ENCODE measurements around the gene FBLN1. TPM values are rescaled to one million over a fixed set of nuclear protein-coding genes. Genes with fewer than 3 reads are reported as not detected.

FBLN1 gene, protein sequence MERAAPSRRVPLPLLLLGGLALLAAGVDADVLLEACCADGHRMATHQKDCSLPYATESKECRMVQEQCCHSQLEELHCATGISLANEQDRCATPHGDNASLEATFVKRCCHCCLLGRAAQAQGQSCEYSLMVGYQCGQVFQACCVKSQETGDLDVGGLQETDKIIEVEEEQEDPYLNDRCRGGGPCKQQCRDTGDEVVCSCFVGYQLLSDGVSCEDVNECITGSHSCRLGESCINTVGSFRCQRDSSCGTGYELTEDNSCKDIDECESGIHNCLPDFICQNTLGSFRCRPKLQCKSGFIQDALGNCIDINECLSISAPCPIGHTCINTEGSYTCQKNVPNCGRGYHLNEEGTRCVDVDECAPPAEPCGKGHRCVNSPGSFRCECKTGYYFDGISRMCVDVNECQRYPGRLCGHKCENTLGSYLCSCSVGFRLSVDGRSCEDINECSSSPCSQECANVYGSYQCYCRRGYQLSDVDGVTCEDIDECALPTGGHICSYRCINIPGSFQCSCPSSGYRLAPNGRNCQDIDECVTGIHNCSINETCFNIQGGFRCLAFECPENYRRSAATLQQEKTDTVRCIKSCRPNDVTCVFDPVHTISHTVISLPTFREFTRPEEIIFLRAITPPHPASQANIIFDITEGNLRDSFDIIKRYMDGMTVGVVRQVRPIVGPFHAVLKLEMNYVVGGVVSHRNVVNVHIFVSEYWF
- 45.7 to 57.5 TPM (median 54.3 TPM) in 5 replicates for total RNA-seq (2022; extraction: Qiagen RNA extraction)

DNA sequence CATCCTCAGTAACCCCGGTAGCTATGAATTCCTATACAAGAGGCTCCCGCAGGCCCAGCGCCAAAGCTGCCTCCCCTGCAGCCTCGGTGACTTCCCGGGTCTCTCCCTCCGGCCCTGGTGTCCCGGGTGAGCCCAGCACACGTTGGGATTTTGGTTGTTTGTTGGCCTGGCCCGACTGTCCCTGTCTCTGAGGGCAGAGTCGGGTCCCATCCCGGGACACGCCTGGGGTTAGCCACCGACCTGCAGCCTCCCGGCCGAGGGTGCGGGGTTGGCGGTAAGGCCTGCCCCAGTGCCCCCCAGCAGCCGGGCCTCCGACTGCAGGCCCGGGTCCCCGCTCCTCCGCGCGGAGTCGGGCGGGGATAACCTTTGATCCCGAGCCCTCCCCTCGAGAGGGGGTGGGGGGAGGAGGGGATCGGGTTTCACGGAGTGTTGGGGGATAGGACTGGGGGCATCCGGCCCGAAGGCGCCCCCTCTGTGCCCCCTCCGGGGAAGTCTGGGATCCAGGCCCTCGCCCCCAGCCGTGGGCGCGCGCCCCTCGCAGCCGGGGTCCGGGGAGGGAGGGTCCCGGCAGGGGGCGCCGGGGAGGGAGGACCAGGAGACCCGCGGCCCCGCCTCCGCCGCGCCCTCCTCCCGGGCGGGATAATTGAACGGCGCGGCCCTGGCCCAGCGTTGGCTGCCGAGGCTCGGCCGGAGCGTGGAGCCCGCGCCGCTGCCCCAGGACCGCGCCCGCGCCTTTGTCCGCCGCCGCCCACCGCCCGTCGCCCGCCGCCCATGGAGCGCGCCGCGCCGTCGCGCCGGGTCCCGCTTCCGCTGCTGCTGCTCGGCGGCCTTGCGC lies at the start of gene FBLN1:
TSS of gene FBLN1 (plus strand) at position 669 of the 835 bp plus-strand sequence. CDS start at position 772, 103 bp downstream.

Other genes starting within 250 kb of the FBLN1 start
- not detected in 5 replicates for gene UPK3A, start 217.9 kb upstream of the FBLN1 start, total RNA-seq (2022; extraction: Qiagen RNA extraction)
- 9.5 to 13.9 TPM (median 10.2 TPM) in 5 replicates for gene FAM118A, start 192.9 kb upstream of the FBLN1 start, total RNA-seq (2022; extraction: Qiagen RNA extraction)
- gene SMC1B, start 89.3 kb upstream of the FBLN1 start, total RNA-seq (2022; extraction: Qiagen RNA extraction) = 0.02 to 0.03 TPM in 2 of 5 replicates, not detected in the others
- 1.2 to 2.6 TPM (median 2.0 TPM) in 5 replicates for gene RIBC2, start 89.2 kb upstream of the FBLN1 start, total RNA-seq (2022; extraction: Qiagen RNA extraction)
- gene ATXN10, start 169.0 kb downstream of the FBLN1 start, total RNA-seq (2022; extraction: Qiagen RNA extraction) = 99.1 to 108 TPM (median 104 TPM) in 5 replicates

Measured in A549 treated with Hydrocortisone at 1 μM for 4 hours (cell line).